ELR (cell line): ENCODE results near the gene RBM7.
A peak's percentile ranks its signal among the peaks of the same experiment; 100 is the strongest.

Source experiments
- DNase-seq: peaks from one replicate; pipeline ENCODE4 v3.0.0-alpha.2; 2015; ENCODE audit warnings: low read depth

RBM7 gene

DNA sequence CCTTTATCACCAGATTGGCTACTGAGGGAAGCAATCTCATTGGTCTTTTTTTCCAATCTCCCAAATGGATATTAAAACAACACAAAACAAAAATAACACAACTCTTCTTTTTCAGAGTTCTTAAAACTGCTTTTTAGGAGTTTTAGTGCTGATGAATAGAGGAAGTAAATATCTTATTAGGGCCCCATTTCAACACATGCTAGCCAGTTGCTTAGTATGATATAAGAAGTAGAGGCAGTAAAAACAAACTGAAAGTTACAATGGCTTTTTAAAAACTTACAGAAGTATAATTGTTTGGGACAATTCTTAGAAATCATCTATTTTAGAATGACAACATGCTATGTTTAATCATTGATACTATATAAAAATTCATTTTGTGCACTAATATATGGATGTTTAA is 3.5 kb upstream of the RBM7 start:
- DNase-seq, result no peak

DNA sequence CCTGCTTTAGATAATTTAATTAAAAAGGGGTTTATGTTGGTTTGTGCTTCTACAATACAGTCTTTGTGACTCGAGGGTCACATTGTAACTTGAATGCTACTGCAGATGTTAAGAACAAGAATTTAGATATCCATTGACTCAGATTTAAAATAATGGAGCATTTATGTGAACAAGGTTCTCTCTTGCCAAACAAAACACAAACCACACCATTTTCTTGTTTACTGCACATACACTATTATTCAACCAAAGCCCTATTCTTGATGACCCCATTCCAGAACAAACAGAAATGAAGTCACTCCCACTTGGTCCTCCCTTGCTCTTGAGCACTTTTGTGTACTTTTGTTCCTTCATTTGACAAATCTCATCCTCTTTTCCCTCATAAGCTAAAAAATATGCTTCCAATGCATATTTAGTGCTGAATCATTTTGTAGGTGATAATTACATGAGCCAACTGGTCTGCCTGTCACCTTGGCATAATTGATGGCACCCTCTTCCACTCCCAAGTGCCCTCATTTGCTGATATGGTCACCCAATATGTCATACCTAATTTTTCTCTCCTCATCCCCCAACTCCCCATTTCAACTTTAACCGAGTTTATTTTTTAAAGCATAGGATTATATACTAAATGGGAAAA is 3.0 kb upstream of the RBM7 start:
- no peak for DNase-seq

DNA sequence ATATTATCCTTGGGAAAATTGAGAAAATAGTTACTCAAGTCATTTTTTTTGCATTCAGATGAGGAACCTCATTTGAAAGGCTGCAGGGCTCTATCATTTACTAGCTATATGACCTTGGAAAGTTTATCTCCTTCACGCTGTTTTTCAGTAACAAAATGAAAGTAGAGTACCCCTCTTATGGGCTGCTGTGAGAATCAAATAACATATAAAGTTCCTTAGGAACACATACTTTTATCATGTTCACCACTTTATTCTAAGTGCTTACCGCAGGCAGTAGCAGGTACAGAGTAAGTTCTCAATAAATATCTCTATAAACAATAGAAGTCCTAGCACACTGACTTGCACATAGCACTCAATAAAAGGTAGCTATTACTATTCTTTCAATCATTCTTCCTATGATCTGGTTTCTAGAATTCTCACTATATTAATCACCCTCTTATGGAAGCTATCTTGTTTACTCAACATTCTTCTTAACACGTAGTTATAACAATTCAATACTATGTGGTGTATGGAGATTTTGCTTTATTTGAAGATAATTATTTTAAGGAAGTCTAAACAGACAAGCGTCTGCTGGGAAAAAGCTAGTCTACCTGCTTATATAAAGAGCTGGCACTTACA is 2.1 kb upstream of the RBM7 start:
- DNase-seq, result peak; percentile 66

DNA sequence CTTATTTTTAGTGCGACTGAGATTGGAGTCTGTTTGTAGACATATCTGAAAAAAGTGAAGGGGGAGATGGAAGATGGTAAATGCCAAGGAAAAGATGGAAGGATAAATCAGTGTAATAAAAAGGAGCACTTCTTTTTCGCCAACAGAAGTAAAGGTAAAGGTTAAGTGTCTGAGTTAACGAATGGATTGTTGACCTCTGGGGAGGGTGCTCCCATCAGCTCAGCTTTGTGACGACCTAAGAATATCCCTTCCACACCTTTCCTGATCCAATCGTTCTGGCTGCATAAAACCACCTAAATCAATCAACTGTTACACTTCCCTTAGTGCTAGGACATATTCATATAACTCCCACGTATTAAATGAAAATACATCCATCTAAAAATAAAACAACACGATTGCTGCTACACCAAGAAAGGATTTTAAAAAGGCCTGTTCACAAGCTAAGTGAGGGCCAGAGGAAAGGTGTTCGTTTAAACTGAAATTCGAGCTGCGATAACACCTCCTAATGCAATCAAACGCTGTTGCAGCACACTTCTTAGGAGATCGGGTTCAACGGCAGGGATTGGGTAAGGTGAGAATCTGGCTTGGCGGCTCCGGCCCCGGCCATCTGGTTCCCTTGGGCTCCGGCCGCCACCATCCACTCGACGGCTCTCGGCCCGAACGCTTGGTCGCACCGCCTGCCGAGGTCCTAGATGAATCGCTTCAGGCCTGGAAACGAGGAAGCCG is 813 bp upstream of the RBM7 start:
- peak; percentile 38 for DNase-seq

DNA sequence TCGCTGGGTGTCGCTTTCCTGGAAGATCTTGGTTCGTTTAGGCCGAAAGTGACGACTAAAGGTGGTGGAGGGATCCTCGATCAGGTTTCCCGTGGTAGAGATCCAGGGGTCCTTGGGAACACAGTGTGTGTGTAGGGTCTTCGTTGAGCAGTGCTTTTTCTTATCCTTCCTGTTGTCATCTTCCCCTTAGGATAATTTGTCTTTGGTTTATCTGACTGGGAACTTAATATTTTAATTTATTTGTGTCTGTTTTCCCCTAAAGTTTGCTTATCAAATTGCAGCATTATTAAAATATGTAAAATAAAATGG is 403 bp downstream of the RBM7 start:
- no peak for DNase-seq

- peak; percentile 31 for DNase-seq
Measured at GRCh38 chr11:114401311-114401710, 845 bp downstream of the RBM7 start.

- DNase-seq, result no peak
Measured at GRCh38 chr11:114412946-114413345, 12.5 kb downstream of the RBM7 start.

DNA sequence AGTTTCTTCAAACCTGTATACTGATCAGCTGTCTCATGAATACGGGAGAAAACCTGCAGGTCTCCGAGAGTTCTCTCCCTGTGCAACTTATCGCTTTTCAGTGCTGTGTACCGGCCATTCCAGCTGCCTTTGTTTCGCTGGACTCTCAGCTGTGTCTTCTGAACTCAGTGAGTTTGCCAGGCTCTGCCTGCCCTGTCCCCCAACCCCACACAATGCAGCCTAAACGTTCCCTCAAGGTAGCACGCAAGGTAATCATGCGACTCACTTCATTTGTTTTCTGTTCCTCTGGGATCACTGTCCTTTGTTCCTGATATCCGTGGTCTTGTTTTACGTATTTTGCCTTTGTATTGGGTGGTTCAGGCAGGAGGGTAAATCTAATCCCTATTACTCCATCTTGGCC is 13.5 kb downstream of the RBM7 start:
- no peak for DNase-seq

DNA sequence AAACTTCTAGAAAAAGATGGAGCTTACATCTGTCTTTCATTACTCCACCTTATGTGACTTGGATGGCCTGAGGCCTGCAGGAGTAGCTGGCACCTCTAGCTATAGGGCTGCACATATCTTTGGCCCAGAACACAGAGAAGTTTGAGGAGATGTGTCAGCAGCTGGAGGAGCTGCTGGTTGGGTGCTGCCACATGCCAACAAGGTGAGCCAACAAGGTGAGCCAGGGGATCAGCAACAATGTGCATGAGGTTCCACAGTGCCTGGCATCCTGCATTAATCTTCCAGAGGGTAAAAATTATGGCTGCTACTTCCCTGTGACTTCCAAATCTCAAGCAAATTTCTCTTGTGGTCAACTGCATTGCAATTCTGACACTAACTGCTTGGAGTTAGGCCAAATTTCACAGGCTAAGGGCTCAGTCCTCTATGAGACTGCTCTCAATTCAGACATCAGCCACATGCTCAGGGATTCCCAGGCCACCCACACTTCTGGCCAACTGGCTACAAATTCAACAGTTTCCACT is 16.0 kb downstream of the RBM7 start:
- DNase-seq, result peak; percentile 22

DNA sequence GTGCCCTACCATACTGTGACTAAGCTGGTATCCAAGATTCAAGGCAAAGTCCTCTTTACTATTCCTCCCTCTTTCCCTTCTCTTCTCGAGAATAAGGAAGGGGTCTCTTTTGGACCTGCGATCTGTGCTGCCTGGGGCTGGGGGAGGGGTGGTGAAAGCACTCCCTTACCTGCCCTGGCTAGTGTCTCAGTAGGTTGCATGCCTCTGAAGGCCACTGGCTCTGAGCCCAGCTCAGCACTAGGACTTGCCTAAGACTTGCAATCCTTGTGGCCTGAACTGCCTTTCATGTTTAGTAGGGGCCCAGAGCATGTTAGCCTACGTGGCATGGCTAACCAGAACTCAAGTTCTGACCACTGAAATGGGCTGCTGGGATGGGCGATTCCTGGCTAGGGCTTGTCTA is 25.8 kb downstream of the RBM7 start:
- no peak for DNase-seq

DNA sequence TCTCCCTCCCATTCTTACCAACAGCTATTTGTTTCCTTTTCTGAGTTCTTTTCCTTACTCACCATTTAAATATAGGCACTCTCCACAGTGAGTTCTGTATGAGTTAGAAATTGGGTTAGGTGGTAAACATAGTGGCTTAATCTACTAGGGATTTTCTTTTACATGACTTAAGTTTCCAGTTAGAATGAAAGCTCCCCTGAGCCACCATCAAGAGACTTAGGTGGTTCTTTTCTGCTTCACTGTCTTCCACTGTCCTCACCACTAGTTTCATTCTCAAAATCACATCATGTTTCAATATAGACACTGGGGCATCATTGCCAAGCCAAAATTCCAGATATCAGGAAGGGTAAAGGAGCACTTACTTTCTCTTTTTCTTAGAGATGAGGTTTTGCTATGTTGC is 29.8 kb downstream of the RBM7 start:
- DNase-seq, result no peak

GRCh38 chr11:114432893-114433292 is 32.4 kb downstream of the RBM7 start:
- DNase-seq, result no peak

- DNase-seq, result no peak
Measured at GRCh38 chr11:114433376-114433775, 32.9 kb downstream of the RBM7 start.

- peak; percentile 5 for DNase-seq
Measured at GRCh38 chr11:114438303-114438702, 37.8 kb downstream of the RBM7 start.

GRCh38 chr11:114439229-114440120 is 39.0 kb downstream of the RBM7 start, which contains the start of gene REXO2:
Gene REXO2, plus strand, starts transcription at chr11:114439467. Its CDS starts 62 bp downstream, at chr11:114439529.
- DNase-seq, result peak; percentile 96

DNA sequence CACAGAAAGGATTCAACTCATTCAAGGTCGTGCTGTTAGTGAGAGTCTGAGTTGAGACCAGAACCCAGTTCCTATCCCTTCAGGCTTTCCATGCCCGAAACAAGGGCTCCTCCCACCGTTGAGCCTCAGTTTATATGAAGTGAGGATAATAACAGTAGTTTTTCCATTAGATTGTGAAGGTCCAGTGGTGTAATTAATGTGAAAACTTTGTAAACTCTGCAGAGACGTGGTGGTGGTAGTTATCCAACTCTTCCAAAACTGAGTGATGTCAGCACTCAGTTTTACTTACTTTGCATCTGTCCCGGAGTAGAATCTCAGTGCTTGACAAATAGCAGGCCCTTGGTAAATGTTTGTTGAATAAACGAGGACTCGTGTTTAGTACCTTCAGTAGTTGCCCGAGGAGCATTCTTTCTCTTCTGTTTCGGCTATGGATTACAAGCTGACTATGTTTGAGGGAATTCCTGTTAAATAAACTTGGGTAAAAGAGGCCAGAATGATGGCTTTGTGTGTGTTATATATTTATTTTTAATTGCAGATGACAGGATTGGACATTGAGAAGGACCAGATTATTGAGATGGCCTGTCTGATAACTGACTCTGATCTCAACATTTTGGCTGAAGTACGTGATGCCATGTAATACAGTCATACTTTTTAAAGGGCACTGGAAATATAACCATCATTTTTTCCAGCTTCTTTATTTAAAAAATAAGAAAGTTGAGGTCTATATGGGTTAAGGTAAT is 39.8 kb downstream of the RBM7 start:
- DNase-seq, result peak; percentile 30

DNA sequence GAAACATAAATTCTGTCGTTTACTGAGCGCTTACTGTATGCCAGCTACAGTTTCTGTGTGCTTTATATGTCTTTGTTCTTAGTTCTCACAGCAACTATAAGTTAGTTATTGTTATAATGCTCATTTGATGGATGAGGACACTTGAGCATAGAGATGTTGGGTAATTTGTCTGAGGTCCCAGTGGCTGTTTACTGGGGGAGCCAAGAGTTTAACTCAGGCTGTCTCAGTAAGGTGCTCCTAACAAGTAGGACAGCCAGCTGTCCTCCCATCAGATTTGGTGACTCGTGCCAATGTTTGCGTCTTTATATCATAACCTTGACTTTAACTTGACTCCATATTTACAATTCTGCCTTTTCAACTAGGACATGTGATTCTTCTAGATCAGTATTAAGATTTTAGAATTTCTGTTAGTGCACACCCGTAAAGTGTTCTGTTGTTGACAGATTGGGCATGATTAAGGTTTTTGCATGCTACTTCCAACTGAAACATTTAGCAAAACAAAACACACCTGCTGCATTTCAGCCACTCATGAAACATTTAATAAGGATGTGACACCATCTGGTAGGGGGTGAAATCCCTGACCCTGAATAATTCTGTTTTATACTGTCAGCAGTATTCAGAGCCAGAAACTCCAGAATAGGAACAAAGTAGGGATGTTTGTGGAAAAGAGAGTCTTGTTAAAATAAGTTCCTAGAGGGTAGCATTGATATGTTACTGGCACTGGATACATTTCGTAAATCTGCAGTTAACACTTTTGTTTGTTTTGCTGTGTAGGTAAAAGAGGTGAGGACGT is 40.7 kb downstream of the RBM7 start:
- peak; percentile 8 for DNase-seq

- DNase-seq, result no peak
Measured at GRCh38 chr11:114441921-114442320, 41.5 kb downstream of the RBM7 start.

DNA sequence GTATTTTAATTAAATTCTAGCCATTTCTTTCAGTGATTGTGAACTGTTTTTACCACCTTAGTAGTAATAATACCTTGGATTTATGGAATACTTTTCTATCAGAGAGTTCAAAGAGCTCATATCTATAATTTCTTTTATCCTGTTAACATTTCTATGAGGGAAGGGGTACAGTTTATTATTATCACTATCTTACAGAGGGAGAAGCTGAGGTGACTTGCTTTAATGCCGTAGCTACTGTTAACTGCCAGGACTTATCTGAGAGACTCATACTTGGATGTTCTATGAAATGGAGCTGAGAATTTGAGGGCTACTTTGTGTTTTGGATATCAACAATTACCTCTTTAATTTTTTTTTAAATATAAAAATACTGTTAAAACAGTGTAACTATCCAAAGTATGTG is 42.1 kb downstream of the RBM7 start:
- no peak for DNase-seq

DNA sequence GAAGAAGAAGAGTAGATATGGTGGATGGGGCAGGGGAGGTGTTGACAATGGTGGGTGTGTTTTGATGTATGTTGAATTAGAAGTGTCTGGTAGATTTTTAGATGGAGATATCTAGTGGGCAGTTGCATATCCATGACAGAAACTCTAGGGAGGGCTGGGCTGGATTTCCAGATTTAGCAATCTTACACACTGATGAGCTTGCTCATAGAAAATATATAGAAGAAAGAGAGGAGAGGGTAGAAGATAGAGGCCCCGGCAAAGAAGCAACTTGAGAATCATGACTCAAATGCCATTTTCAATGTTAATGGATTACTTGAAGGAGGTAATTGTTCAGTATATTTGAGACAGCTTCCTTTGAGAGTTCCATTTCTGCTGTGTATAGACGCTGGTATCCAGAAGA is 47.0 kb downstream of the RBM7 start:
- DNase-seq, result no peak

GRCh38 chr11:114447892-114448291 is 47.4 kb downstream of the RBM7 start:
- DNase-seq, result no peak
